H1 (cell line): Measurements from ENCODE around the gene DYSF.

Source experiments
- ASH2L ChIP-seq: fragments of 200-600, 300-600 bp; sonication (generic); IDR thresholded peaks from one replicate; pipeline ENCODE4 v1.7.1; 2017; ENCODE audit warnings: low read length
- CHD1 ChIP-seq: IDR thresholded peaks from 2 replicates; pipeline ENCODE4 v1.6.1; 2012; ENCODE audit warnings: low read depth, low read length, improper control_type of control experiment
- CTCF ChIP-seq, 3 experiments: IDR thresholded peaks; 1 replicate in 2 of 3; 2 replicates in 1 of 3; pipeline versions ENCODE4 v1.5.1 to v1.6.1; 2011; ENCODE audit warnings: low read length in 3 of 3, mild to moderate bottlenecking in 3 of 3, inconsistent platforms in 2 of 3, low read depth in 1 of 3, moderate library complexity in 1 of 3; ENCODE audit not compliant: insufficient read depth in 1 of 3; ENCODE audit errors: control extremely low read depth in 1 of 3
- EZH2 ChIP-seq: fragments of 200-600 bp; sonication (generic); IDR thresholded peaks from 2 replicates; pipeline ENCODE4 v1.7.1; 2012; ENCODE audit warnings: low read depth, mild to moderate bottlenecking, moderate library complexity, low read length, inconsistent platforms; ENCODE audit not compliant: severe bottlenecking
- HDAC6 ChIP-seq: IDR thresholded peaks from one replicate; pipeline ENCODE4 v1.7.1; 2012; ENCODE audit warnings: low read depth, mild to moderate bottlenecking, inconsistent platforms, low read length, moderate library complexity
- KDM1A ChIP-seq: fragments of 200-600, 300-600 bp; sonication (generic); IDR thresholded peaks from 2 replicates; pipeline ENCODE4 v1.7.1; 2016; ENCODE audit warnings: mild to moderate bottlenecking, low read length, borderline replicate concordance
- POLR2A ChIP-seq, 2 experiments: IDR thresholded peaks; 1 replicate in 1 of 2; 2 replicates in 1 of 2; pipeline ENCODE4 v1.6.1; 2011; ENCODE audit warnings: low read depth in 2 of 2, low read length in 2 of 2, mild to moderate bottlenecking in 2 of 2; ENCODE audit errors: control extremely low read depth in 1 of 2
- POLR2AphosphoS5 ChIP-seq: IDR thresholded peaks from 2 replicates; pipeline ENCODE4 v1.6.1; 2011; ENCODE audit warnings: low read depth, low read length
- RXRA ChIP-seq: IDR thresholded peaks from 2 replicates; pipeline ENCODE4 v1.6.1; 2011; ENCODE audit warnings: low read depth, mild to moderate bottlenecking, low read length, moderate library complexity; ENCODE audit not compliant: insufficient read depth
- SP2 ChIP-seq: IDR thresholded peaks from 2 replicates; pipeline ENCODE4 v1.6.1; 2012; ENCODE audit warnings: mild to moderate bottlenecking, low read length, inconsistent platforms
- SP4 ChIP-seq: IDR thresholded peaks from 2 replicates; pipeline ENCODE4 v1.6.1; 2012; ENCODE audit warnings: low read length, inconsistent platforms
- TAF1 ChIP-seq: IDR thresholded peaks from 2 replicates; pipeline ENCODE4 v1.6.1; 2011; ENCODE audit warnings: mild to moderate bottlenecking, low read depth, low read length

- no peak for TF ChIP-seq RXRA
- TF ChIP-seq CTCF (IDR thresholded peaks at IDR 0.05; ENCODE audit: control extremely low read depth in 1 of 3, insufficient read depth in 1 of 3, low read depth in 1 of 3, low read length in 3 of 3): no peak
- no peak for TF ChIP-seq SP2
- no peak for TF ChIP-seq POLR2A (IDR thresholded peaks at IDR 0.05; ENCODE audit: control extremely low read depth in 1 of 2, low read depth in 2 of 2, low read length in 2 of 2)
- no peak for TF ChIP-seq CHD1
- TF ChIP-seq KDM1A: no peak
- TF ChIP-seq SP4: no peak
- no peak for TF ChIP-seq EZH2
- TF ChIP-seq ASH2L: no peak
- no peak for TF ChIP-seq TAF1
- TF ChIP-seq POLR2AphosphoS5: no peak
- no peak for TF ChIP-seq HDAC6
Measured at GRCh38 chr2:71494523-71495155, 41.3 kb downstream of the DYSF start.
